GM12864 (cell line): ENCODE data around the gene ZGPAT.

Source experiments
- DNase-seq: peaks from one replicate; pipeline ENCODE4 v3.0.0-alpha.2; 2011; ENCODE audit warnings: low read depth
- H3K4me3 ChIP-seq: 2 replicates; pipeline ENCODE4 v1.5.1; 2011; ENCODE audit warnings: mild to moderate bottlenecking, low read depth, low read length, control low read depth
- CTCF ChIP-seq: IDR thresholded peaks from 2 replicates; pipeline ENCODE4 v1.5.1; 2011; ENCODE audit warnings: low read depth, mild to moderate bottlenecking, moderate library complexity, low read length, control low read depth, inconsistent platforms; ENCODE audit errors: missing control alignments

Gene ZGPAT

GRCh38 chr20:63745961-63746731 lies 38.3 kb downstream of the ZGPAT start:
- H3K4me3 ChIP-seq: no peak overlapping the region
- TF ChIP-seq CTCF: no peak
- no peak for DNase-seq

GRCh38 chr20:63746751-63747315 lies 39.0 kb downstream of the ZGPAT start:
- no peak for DNase-seq
- no peak overlapping the region for H3K4me3 ChIP-seq
- no peak for TF ChIP-seq CTCF

DNA sequence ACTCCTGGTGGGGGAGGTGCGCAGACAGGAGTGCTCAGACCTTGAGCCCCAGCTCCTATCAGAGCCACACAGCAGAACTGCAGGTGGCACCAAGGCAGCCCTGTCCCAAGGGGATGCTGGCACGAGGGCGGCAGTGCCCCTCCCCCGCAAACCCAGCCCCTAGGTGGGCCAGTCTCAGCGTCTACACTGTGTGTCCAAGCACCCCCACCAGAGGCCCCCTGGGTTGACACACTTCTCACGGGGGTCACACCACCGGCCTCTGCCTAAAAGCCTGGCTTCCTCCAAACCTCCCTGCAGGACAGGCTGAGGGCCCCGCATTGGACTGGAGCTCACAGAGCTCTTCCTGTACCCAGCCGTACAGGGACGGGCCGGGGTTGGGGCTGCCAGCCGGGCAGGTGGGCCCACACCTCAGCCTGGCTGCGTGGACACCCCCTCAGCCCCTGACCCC lies 39.8 kb downstream of the ZGPAT start:
- TF ChIP-seq CTCF: no peak
- DNase-seq: no peak
- H3K4me3 ChIP-seq: no peak overlapping the region

DNA sequence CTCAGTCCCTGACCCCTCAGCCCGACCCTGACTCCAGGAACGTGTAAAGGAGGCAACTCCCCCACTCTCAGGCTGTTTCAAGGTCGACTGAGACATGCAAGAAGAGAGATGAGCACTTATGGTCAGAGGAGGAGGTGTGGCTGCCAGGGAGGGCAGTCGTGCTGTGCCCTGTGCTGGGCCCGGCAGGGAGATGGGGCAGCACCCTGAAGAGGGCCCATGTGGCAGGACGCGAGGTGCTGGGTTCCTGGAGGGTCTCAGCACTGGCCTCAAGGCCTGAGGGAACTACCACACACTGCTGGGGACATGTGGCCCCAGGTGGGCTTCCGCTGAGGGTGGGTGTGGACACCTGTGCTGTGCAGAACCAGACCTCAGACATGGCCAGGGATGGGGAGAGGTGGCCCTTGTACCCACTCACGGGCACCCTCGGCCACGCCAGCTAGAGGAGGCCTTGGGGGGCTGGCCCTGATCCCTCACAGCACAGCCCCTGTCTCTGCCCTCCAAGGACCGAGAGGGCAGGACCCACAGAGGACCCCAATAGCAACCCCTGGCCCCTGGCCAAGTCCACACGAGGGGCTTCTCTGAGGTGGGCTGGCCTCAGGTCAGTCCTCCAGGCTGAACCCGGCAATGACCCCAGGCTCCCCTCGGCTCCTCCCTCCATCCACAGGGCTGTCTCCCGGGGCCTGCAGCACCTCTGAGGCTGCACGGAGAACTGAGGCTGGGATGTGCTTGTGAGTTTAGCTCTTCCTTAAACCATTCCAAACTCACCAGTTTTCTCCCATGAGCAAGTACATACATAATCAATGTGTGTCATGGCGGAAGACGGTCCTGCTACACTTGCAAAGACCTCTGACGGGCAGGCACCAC lies 40.5 kb downstream of the ZGPAT start:
- TF ChIP-seq CTCF: no peak
- no peak overlapping the region for H3K4me3 ChIP-seq
- DNase-seq: no peak

DNA sequence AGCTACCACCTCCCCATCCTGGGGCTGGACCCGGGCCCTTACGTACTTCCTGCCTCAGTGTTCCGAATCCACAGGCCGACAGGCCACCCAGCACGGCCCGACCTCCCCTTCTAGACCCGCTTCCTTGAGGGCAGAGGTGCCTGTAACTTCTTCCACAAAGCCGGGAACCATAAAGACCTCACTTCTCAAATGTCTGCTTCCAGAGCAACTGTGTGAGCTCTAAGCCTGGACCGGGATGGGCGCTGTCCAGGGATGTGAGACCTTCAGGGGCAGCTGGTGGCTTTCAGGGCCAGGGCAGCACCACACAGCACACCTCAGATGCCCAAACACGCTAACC lies 41.1 kb downstream of the ZGPAT start:
- no peak for DNase-seq
- no peak for TF ChIP-seq CTCF
- no peak overlapping the region for H3K4me3 ChIP-seq

DNA sequence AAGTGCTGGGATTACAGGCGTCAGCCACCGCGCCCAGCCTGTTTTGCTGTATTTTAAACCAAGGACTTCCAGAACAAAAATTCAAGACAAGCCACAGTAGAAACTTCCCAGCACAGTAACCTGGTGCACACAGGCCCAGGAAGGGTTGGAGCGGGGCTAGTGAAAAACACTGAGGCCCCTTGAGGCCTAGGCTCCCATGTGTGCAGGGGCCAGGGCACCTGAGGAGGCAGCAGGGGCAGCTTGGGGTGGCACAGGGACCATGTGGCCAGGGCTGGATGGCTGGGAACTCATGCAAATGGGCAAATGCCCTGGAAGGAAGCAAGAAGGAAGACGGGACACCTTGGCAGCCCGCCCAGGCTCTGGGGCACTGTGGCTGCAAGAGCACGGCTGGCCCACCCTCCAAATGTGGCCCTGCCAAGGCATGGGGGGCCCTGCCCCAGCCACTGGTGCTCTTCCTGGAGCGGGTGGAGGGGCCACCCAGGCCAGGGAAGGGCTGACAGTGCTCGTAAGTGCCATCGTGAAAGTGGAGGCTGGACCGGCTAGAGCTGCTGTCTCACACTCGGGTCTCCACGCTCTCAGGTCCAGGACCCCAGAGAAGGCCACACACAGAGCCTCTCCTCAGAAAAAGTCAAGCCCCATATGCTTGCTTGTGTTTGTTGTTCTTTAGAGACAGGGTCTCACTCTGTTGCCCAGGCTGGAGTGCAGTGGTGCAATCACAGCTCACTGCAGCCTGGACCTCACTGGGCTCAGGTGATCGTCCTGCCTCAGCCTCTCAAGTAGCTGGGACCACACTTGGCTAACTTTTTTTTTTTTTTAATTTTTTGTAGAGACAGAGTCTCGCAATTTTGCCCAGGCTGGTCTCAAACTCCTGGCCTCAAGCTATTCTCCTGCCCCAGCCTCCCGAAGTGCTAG lies 42.0 kb downstream of the ZGPAT start:
- no peak overlapping the region for H3K4me3 ChIP-seq
- no peak for TF ChIP-seq CTCF
- DNase-seq: no peak
